ENCODE measurements around the gene CAND2. TPM values are rescaled to one million over a fixed set of nuclear protein-coding genes. Genes with fewer than 3 reads are reported as not detected.

Gene CAND2
- total RNA-seq, 2 experiments from 2014 or later: 0.05 to 0.09 TPM

Other genes starting within 250 kb of the CAND2 start
- 10 to 100 TPM; 20.3 to 22.4 TPM for gene MKRN2, start 239.6 kb upstream of the CAND2 start, total RNA-seq
- 10 to 100 TPM; 92.4 to 96.8 TPM for gene RAF1, start 132.6 kb upstream of the CAND2 start, total RNA-seq
- gene TMEM40, start 37.4 kb upstream of the CAND2 start, total RNA-seq: not detected
- gene RPL32, start 44.9 kb downstream of the CAND2 start, total RNA-seq: 1,000 to 10,000 TPM; 1,759 to 1,893 TPM

Data from activated CD8-positive, alpha-beta memory T cell treated with anti-CD3 and anti-CD28 coated beads, Interleukin-2, amount 10 ng/mL, durations not matched to agents 7 days and 5 days (primary cell).